T-helper 1 cell (primary cell): ENCODE data around the gene RNF32.

Source experiments
- DNase-seq, 5 donors: peaks; one replicate each; pipeline ENCODE4 v3.0.0-alpha.2; 2012 to 2020
- total RNA-seq, 4 donors: gene quantifications; one replicate each; lab custom pipeline; 2026; lab: John Stamatoyannopoulos, UW

RNF32 gene
- 0.12 to 1.5 (median 0.36) reads per million in 4 donors for total RNA-seq

DNA sequence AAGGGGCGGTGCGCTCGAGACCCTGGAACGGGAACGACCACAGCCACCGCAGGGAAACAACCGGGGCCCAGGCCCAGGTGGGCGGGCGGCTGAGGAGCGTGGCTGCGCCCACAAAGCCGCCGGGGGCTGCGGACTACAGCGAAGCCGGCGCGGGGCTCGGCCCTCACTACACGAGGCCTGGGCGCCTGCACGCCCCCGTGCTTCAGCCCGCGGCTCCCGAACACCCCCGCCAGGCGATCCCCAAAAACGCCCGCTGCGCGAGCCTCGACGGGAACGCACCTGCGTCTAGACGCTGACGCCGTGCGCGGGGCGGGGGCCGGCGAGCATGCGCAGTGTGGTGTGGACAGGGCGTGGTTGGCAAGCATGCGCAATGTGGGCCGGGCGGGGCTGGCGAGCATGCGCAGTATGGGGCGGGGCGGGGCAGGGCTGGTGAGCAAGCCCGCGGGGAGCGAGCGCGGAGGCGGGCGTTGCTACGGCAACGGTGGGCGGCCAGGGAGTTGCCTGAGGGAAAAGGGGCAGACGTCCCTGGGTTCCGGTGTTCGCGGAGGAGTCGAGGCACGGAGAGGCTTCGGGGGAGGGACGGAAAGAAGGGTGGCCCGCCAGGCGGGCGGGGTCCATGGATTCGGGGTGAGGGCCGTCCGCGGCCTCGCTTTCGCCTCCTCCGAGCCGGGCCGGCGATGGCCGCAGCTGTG lies at the start of gene RNF32:
RNF32 (plus strand) TSS at position 518 of the 692 bp plus-strand sequence. CDS start 3,104 bp downstream, outside the sequence.
- peak; percentile 92 to 97 (median 93) for DNase-seq

DNA sequence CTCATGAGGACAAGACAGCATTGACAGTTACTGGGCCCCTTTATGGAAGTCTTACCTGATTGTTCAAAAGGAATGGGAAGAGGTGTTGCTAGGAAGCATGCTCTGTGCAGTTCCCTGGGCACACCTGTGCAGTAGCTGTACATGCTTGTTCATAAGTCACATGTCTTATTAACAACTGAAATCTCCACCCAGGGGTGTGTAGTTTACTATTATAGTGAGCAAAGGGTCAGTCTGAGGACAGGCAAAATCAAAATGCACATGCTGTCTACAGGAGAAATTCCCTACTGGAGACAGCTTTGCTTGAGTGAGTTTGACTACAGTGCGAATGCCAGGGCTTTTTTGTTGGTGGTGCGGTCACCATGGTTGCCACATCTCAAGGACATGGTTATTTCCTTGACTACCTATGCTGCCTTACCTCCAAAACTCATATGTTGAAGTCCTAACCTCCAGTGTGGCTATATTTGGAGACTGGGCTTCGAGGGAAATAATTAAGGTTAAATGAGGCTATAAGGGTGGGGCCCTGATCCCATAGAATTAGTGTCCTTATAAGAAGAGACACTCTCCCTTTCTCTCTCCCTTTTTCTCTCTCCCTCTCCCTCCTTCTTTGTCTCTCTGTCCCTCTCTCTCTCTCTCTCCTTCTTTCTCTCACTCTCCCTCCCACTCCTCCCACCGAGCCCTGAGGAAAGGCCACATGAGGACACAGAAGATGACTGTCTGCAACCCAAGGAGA lies 48.3 kb upstream of the RNF32 start:
- DNase-seq = no peak

DNA sequence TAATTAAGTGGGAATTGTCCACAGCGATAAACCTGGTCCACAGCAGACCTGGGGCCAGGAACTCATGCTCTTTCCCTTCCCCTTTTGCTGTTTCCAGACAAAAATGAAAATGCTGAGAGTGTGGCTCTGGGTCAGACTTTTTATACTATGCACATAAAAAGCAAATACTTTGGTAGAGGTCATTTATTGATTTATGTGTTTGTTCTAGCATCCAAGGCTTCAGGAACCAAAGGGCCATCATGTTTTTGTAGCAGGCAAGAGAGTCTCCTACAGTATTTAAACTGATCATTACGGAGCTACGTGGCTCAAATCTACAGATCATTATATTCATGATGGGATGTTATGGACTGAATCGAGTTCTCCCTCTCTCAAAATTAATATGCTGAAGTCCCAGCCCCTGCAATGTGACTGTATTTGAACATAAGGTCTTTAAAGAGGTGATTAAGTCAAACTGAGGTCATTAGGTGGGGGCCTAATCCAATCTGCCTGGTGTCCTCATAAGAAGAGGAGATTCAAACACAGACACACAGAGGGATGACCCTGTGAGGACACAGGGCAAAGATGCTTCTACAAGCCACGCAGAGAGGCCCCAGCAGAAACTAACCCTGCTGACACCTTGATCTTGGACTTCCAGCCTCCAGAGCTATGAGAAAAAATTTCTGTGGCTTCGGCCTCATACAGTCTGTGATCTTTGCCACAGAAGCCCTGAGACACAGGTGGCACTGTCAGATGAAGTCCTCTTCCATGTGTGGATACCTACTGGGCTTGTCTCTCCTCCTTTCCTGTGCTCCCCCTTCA lies 46.1 kb upstream of the RNF32 start:
- DNase-seq = no peak

DNA sequence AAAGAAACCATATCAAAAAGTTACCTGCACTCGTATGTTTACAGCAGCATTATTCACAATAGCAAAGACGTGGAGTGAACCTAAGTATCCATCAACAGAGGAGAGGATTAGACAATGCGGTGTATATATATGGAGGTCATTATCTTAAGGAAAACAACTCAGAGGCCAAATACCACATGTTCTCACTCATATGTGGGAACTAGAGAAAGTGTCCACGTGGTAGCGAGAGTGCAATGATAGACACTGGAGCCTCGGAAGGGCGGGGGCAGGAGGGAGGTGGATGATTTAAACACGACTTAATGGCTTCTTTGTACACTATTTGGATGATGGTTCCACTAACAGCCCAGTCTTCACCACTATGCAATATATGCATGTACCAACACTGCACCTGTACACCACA lies 40.1 kb upstream of the RNF32 start:
- no peak for DNase-seq

DNA sequence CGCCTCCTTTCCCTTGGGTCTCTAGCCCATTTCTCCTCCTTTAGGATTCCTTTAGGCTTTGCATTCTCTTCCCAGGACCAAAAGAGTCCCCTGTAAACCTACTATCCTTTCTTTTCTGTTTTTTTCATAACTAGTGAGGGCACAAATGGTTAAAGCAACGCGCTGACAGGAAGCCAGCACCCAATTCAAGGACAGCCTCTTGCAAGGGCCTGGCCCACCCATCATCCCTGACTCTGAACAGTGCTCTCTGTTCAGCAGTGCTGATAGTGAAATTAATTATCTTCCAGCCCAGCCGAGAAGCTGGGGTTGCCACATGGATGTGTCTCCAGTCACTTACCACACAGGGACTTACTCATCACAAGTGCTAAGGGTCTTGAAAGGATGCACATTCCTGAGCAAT lies 38.3 kb upstream of the RNF32 start:
- DNase-seq = no peak

DNA sequence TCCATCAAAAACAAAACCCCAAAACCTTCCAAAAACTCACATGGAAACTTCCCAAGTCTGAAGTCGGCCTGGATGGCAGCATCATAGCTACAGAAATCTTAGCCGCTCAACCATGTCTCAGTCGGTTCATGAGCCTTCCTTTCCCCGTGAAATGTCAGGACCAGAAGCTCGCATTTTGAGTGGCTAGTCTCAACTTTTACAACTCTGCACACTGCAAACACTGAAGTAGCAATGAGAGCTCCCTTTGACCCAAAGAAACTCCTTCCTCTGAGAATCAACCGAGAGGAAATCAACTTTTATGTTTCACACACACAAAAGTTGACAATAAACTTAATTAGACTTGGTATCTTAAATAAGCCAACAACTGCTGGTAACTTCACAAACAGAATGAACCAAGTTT lies 37.6 kb upstream of the RNF32 start:
- no peak for DNase-seq

DNA sequence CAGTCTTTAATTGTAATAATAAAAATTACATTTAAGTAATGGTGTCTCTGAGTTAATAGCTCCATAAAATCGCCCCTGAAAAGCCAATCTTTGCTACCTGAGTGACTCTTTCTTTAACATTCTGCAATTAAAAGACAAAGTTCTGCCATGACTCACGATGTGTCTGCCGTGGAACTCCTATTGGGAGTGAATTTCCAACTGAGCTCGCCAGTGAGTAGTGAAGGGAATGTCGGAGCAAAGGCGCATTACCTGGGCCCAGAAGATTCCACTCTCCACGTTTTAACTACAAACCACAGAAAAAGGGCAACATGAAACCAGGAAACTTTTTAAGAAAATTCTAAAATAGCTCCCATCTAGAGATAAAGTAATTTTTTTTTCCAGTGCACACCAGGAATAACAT lies 36.9 kb upstream of the RNF32 start:
- no peak for DNase-seq

DNA sequence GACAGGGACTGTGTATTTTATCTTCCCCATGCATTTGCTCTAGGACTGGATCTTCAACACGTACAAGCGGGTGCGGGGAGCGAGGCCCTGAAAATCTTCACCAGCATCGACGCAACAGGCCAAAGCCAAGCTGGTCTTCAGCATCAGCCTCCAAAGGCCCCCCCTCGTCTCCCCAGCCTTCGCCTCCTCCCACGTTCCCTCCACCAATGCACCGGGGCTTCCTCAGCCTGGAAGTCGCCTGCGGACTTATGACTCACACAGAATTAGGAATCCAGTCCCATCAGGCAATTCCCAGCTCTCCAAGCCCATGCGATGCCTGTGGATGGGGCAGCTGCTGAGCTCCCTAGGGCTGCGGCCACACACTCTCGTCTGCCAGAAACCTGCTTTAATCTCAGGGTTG lies 36.3 kb upstream of the RNF32 start:
- DNase-seq = no peak

DNA sequence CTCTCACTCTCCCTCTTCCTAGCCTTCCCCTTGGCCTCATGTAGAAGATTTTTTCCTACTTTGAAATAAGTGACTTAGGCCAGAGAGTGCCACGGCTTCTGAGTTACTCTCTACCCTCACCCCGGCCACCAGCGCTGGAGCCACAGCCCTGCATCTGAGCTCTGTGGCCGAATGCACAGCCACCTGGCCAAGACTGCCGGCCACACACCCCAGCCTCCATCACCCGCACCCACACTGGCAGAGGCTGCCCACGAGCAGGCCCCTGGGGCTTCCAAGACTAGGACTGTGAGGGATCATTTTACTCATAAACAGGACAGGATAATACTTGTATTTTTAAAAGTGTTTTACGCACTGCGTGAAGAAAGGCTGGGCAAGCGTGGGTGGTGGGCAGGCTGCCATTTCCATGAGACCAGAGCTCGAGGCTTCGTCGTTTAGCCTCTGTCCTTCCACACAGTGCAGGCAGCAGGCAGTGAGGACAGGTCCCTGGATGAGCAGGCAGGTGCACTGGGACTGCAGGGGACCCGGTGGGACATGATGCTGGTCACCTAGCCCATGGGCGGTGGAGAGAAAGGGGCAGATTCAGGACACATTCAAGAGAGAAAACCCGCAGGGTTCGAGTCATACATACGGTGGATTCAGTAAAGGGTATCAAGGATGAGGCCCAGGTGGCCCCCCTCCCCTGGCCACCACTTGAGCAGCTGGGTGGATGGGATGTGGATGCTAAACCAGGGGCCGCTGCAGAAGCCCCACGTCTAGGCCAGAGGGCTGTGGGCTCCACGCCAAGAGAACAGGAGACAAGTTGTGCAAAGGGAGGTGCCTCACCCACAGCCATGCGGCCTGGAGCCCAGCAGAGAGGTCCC lies 35.5 kb upstream of the RNF32 start:
- DNase-seq = no peak

DNA sequence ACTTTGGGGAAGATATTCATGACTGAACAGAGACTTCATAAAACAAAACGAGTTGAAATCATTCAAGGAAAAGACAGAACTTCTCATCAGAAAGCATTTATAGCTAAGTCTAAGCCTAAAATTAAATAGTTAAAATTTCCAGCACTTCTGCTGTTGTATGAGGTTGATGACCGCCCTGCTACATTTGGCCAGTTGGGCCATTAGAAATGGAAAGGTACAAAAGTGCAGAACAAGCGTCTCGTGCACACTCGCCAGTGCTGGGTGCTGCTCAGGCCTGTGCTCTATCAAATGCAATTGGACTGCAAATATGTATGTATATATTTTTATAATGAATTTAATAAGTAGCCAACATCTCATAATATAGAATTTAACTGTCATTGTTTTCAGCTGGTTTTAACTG lies 34.4 kb upstream of the RNF32 start:
- no peak for DNase-seq

DNA sequence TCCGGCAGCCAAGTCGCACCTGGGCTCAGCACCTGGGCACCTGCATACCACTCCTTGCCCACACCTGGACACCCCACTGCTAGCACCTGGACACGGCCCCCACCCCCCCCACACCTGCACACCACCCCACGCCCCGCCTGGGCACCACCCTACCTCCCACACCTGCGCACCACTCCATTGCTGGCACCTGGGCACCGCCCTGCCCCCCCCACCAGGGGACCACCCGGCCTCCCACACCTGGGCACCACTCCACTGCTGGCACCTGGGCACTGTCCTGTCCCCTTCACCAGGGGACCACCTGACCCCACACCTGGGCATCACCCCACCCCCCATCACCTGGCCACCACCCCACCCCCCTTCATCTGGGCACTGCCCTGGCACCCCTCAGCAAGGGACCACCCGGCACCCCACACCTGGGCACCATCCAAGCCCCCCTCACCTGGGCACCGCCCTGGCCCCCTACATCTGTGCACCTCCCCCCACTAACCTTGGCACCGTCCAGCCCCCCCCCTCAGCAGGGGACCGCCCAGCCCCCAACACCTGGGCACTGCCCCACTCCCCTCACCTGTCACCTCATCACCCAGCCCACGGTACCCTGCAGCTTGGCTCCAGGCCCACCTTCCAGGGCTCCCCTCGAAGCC lies 33.8 kb upstream of the RNF32 start:
- DNase-seq = no peak

DNA sequence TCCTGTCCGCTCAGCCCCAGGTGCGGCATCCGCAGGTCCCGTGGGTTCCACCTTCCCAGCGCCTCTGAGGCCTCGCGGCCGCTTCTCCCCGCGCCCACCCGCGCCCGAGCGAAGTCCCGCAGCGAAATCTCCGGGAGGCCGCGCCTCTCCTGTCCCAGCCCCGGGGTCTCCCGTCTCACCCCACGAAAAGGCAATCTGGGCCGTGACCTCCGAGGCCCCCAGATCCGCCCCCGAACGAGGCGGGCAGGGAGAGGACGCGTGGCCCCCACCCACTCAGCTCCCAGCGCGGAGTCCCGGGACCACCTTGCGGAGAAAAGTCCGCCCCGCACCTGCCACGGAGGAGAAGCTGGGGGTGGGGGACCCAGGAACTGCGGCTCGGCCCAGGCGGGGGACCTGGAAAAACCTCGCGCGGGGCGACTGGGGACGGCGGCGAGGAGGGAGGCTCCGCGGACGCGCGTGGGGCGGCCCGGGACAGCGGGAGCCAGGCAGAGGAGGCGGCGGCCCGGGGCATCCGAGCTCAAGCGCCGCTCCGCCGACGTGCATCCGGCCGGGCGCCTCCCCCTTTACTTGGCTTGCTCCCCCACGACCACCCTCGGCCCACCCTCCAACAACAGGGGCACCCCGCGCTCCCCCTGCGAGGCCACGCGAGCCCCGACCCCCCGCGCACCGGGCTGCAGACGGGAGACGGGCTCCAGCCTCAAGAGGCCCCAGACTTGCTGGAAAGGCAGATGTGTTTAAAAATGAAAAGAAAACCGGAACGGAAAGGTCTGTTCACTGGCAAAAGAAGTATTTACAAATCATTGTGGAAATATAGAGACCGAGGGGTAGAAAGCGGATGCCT lies 33.0 kb upstream of the RNF32 start:
- no peak for DNase-seq

DNA sequence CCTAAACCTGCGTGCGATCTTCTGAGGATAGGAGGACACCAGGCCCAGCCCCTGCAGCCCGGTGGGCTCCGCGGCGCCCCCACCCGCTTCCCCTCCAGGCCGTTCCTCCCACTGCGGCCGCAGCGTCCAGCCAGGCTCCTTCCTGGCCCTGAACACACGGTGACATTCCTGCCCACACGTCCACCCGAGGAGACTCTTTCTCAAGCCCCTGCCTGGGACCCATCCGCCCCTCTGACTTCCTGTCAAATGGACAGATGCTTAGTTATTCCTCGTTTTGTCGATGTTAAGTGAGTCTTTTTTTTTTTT lies 32.4 kb upstream of the RNF32 start:
- DNase-seq = no peak

DNA sequence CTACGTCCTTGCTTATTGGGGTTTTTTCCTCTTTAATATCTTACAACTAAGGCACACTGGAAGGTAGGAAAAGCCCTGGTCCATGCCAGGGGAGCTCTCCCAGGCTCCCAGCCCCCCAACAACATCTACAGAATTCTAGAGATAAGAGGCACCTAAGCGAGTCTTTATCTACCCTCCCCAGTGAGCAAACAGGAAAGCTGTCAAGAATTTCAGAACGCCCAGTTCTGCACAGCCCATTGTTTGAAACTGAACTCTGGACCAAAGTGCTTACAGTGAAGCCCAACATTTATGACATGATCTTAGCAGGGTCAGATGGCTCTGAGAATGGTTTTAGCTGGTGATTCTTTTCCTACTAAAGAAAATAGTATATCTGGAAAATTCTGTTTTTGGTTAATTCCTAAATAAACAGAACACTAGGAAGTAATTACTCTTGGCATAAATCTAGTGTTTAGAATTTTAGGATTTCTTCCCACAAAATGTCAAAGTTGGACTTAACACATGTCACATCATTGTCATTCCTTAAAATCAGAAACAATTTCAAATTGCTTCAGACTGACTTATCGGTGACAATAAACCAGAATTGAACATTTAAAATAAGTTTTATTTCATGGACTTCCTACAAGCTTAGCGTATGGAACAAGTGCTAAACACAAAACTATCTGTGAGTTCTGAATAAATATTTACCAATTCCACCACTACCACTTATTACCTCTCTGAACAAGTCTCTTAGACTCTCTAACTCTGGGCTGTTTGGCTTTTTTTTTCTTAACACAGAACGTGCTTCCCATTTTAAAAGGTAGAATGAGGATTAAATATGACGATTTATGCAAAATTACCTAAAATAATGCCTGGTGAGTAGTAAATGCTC lies 31.3 kb upstream of the RNF32 start:
- no peak for DNase-seq

DNA sequence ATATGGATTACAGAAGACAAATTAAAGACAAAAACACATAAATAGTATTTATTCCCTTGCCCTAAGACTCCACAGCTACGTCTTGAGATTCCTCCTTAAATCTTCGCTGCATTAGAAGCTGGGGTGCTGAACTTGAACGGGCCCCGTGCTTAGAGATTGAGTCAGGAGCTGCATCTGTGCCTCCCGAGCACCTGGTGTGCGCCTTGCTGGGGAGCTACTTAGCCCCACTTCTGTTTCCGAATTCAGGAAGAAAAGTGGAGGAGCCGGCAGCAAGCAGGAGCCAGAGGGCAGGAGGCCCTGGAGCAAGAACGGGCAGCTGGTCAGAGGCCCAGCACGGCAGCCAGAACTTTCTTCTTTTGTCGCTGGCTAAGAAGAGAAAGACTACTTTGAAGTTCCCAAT lies 30.4 kb upstream of the RNF32 start:
- DNase-seq = no peak

DNA sequence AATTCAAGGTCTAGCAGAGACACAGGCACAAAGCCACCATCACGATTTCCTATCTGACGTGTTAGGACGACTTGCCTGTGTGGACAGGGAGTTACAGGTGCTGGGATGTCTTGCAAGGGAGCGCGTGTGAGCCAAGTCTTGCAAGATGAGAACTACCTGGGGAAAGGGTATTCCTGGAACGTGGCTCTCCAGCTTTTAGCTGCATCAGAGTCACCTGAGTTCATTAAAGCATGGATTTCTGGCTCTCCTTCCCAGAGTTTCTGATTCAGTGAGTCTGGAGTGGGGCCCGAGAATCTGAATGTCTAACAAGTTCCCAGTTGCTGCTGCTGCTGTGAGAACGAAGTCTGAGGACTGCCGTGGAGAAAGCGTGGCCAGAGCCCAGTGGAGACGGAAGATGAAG lies 30.0 kb upstream of the RNF32 start:
- no peak for DNase-seq

DNA sequence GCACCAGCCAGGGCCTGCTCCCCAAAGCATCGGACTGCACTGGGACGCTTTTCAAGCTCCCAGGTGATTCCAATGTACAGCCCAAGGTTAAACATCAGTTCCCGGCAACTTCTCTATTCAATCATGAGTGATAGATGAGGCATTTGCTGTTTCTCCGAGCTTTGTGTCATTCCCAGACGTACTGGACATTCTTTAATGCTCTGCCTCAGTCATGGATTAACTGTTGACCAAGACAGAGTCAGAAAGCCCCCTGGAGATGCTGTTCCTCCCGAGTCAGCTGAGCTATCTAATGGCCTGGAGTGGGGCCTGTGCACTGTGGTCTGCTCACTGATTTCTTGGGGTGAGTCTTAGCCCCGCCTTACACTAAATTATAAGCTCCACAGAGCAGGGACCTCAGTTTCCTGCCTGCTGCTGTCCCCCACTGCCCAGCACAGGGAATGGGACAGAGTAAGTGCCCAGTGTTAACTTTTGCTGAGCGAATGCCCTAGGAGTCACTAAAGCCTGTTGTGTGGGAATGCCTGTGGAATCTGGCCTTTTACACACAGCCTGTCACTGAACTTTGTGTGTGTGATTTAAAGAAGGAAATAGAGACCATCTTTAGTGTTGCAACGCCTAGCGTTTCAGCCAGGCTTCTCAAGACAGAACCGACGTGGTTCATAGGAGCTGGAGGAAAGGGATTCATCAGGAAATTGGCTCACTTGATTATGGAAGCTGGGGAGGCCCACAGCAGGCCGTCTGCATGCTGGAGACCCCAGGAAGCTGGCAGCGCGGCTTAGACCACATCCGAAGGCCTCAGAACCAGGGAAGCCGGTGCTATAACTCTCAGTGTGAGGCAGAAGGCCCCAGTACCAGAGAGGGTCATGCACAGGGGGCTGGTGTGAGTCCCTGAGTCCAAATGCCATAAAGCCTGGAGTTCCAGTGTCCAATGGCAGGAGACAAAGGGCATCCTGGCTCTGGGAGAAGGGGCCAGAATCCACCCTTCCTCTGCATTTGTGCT lies 29.3 kb upstream of the RNF32 start:
- no peak for DNase-seq

DNA sequence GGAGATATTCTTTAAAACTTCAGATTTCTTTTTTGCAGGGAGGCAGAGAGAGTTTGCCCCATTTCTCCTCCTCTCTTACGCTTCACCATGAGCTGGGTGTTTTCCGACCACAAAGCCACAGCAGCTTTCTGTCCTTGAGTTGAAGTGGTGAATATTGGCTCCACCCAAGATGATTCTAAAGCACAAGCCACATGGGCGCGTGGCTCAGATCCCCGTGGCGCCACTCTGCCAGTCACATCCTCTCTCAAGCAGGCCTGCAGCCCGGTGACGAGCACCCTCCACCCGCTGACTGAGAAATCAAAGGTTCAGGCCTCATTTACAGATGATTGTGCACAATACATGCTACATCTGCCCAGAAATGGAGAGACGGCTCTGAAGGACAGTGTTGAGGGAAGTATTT lies 27.6 kb upstream of the RNF32 start:
- peak; percentile 39 to 91 (median 59) for DNase-seq
